SH-SY5Y (cell line): ENCODE data around the gene SNX17.

ENCODE experiments used
- GATA2 ChIP-seq: IDR thresholded peaks from 2 replicates; pipeline ENCODE4 v1.6.1; 2011; ENCODE audit warnings: mild to moderate bottlenecking, low read depth, low read length
- GATA3 ChIP-seq: IDR thresholded peaks from 2 replicates; pipeline ENCODE4 v1.6.1; 2011; ENCODE audit warnings: low read depth, mild to moderate bottlenecking, low read length, moderate library complexity

Gene SNX17, protein sequence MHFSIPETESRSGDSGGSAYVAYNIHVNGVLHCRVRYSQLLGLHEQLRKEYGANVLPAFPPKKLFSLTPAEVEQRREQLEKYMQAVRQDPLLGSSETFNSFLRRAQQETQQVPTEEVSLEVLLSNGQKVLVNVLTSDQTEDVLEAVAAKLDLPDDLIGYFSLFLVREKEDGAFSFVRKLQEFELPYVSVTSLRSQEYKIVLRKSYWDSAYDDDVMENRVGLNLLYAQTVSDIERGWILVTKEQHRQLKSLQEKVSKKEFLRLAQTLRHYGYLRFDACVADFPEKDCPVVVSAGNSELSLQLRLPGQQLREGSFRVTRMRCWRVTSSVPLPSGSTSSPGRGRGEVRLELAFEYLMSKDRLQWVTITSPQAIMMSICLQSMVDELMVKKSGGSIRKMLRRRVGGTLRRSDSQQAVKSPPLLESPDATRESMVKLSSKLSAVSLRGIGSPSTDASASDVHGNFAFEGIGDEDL

DNA sequence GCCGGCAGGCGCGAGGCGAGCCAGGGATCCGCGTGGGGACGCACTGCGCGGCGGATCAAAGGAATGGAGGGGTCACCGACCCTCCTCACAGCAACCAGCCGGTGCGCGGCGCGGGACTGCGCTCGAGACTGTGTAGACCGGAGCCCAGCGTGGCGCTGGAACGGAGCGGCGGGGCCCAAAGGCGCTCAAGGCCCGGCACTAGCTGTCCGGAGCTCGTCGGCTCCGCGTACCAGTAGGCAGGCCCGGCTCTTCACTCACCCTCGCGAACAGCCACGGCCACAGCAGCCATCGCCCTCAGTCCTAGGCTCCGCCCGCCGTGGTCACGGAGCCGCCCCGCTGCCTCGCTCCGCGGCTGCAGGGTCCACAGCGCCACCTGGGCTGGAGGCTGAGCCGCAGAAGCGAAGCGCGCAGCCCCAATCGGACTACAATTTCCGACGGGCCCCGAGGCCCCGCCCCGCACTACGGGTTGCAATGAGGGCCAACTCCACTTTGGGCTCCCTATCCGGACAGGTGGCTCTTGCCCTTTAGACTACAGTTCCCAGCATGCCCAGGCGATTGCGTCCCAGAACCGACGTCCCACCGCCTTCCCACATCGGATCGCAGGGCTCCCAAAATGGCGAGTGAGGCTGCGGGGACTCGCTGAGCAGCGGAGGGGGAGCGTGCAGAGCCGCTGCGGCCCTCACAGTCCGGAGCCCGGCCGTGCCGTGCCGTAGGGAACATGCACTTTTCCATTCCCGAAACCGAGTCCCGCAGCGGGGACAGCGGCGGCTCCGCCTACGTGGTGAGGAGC, at the start of gene SNX17, which contains the start of gene EIF2B4:
Gene SNX17, plus strand, starts transcription at position 591 of the 790 bp plus-strand sequence. Its CDS starts 128 bp downstream, at position 719.
Gene EIF2B4, minus strand, starts transcription at position 313 of the 790 bp plus-strand sequence. Its CDS starts 24 bp downstream, at position 289.
- TF ChIP-seq GATA2 (no peak; the same call in 1 of the 2 replicates), GATA3 (no peak)

DNA sequence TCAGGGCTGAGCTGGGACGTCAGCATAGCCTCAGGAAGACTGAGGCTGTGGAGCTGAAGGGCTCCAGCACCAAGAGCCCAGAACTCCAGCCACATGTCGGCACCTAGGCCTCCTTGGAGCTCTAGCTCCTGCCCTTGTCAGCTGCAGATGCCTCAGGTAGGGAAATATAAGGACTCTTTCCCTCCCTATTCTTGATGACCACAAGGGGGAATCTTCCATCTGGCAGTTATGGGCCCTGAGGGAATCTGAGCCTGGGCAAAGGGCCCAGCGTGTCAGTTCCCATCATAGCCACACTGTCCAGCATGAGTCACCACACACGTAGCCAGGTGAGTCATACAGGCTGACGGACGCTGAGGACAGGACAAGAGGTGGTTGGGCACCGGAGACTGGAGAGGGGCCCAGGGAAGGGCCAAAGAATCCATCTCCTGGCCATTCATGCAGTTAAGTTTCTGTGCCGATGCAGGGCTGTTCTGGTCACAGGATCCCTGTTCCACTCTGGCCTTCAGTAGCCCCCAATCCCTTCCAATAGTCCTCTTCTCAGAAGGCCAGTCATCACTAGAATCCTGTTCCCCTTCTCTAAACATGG, 49.4 kb upstream of the SNX17 start:
- TF ChIP-seq GATA2, result no peak
- no peak for TF ChIP-seq GATA3

DNA sequence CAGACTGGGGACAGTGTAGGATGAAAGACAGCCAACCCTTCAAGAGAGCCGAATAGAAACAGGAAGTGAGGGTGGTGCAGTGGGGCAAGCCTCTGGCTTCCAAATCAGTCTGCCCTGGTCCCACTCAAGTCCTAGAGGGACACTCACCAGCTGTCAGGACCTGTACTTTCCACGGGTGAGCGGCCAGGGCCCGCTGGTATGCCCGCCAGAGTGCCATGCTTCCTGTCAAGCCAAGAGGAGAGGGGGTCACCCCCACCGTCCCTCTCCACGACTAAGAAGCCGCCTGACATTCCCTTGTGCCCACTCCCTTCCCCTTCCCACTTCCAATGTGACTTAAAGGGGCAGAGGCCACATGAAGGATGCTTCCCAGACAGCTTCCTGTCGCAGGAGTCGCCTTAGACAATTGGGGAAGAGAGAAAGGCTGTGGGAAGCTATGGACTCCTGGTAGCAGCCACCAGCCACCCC, 48.1 kb upstream of the SNX17 start:
- TF ChIP-seq GATA2 (no peak), GATA3 (no peak)

DNA sequence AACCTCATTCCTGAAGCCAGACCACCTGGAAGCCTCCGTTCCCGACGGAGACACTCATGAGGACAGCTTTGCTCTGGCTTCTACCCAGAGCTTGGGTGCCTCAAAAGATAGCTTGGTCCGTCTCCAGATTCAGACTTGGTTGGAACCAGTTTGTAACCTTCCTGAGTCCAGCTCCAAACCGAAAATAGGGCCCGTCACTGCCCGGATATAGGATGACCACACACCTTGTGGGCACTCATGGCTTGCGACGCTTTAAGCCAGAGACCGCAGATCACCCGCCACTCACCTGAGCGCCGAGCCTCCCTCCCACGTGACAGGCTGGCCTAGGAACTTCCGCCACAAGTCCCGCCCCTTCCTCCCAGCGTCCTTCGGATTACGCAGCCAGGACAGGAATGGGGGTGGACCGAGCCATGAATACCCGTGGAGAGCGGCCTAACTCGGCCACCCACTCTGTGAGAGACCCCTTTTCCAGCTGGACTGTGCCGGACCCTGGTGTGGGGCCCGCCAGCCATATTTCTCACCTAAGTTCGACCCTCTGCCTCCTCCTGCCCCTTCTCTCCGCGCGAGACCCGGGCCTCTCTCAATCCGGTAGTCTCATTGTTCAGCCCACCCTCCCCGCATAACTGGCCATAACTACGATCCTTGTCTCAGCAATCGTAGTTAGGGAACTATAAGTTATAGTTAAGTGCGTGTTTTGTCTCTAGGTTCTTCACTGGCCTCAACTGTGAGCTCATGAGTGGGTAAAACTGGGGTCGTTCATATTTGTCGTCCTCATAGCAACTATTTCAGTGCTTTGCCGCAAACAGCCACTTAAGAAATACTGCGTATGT, 47.4 kb upstream of the SNX17 start, which contains the start of gene MPV17:
Gene MPV17, minus strand, starts transcription at position 332 of the 830 bp plus-strand sequence. CDS start 580 bp downstream, outside the sequence.
- TF ChIP-seq GATA2, result 0 out of 2 replicates have a peak, but pooled peaks have one; percentile 28
- no peak for TF ChIP-seq GATA3

DNA sequence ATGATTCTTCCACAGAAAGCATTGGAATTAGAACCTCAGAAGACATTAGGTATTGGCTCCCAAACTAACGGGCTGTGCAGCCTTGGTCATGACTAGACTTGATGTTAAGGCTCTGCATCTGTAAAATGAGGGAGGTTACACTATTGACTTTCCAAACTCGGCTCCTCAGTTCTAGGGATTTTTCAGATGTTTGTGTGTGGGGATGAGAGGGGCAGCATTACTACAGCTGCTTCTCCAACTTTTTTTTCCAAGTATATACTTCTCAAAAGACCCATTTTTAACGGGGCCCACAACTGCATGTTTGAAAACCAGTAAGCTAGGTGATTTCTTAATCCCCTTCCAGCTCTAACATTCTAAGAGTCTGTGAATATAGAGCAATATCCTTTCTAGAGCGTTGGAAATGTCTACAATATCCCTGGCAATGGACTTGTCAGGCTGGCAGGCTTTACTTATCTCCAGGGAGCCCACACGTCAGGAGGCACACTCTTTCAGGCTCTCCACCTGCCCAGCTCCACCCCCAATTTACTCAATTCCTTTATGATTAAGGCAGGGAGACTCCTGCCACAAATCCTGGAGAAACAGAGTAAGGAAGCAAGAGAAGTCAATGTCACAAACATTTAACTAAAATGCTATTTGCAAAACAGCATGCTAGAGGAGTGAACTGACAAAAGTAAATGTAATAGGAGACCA, 46.7 kb upstream of the SNX17 start:
- TF ChIP-seq GATA3 (no peak), GATA2 (no peak)

DNA sequence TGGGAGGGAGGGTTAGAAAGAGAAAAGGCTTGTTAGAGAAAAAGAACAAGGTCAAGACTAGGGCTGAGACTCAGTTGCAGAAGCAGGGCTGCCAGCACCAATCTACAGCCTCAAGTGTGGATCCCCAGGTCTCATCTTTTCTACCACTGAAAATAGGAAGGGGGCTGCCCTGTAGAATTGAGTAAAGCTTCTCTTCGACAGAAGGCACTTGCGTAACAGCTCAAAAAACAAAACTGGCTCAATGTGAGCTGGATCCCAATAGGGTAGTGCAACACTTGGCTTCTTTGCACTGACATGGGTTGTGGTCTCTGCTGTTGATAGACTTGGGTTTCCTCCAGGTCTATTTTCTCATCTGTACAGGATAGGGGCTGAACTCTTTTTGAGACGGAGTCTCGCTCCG, 45.7 kb upstream of the SNX17 start:
- TF ChIP-seq GATA3 (no peak), GATA2 (no peak)

DNA sequence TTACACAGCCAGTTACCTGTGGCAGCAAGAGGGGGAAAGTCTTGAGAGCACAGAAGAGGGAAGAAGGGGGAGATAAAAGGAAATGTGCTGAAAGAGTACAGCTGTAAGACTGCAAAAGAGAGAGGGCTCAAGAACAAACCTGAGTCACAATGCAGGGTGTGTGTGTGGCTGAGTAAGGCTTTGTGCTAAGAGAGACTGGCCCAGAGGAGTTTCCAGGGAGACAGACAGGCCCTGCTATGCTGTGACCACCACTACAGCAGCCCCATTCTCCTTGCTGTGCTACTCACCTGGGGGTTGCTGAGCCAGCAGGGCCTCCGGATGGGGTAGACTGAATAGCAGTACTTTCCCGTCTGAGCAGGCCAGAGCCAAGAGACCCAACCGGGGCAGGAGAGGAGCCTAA, 35.1 kb upstream of the SNX17 start:
- no peak for TF ChIP-seq GATA2
- no peak for TF ChIP-seq GATA3

DNA sequence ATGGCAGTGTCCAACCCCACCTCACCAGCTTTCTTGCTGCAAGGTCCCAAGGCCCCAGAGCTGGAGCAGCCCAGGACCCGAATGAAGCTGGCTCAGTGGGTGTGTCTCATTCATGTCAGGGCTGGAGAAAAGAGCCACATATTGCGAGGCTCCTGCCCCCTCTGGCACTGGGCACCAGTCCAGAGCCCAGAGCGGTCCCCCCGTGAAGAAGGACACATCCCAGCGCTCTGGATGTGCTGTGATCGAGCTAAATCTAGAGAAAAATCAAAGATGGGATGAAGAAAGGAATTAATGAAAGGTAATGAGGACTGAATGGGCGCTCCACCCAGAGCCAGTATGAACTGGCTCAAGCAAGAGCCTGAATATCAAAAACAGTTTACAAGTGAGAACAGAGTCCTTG, 34.2 kb upstream of the SNX17 start:
- TF ChIP-seq GATA3 (no peak), GATA2 (no peak)

DNA sequence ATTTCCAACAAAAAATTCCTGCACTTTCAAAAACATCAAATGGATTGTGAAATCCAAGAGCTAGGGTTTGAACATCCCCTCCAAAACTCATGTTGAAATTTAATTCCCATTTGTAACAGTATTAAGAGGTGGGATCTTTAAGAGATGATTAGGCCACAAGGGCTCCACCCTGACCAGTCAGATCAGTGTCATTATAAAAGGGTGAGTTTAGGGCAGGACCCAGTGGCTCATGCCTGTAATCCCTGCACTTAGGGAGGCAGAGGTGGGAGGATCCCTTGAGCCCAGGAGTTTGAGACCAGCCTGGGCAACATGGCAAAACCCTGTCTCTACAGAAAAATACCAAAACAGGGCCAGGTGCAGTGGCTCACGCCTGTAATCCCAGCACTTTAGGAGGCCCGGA, 22.8 kb upstream of the SNX17 start:
- no peak for TF ChIP-seq GATA2
- no peak for TF ChIP-seq GATA3

DNA sequence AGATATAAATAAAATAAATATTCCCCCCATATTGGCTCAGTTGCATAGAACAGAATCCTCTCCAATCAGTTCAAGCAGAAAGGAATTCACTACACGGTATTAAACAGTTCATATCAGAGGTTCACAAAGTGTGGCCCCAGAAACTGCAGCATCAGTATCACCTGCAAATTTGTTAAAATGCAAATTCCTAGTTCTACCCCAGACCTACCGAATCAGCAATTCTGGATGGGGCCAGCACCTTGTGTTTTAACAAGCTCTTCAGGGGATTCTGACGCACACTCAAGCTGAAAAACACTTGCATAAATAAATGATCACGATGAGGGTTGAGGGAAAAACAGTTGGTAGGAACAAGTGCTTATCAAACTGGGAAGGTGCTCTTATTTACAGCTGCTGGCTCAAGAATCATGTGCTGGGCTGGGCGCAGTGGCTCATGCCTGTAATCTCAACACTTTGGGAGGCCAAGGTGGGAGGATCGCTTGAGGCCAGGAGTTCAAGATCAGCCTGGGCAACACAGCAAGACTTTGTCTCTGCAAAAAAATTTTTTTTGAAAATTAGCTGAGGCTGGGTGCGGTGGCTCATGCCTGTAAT, 20.2 kb upstream of the SNX17 start:
- no peak for TF ChIP-seq GATA2
- TF ChIP-seq GATA3, result no peak

DNA sequence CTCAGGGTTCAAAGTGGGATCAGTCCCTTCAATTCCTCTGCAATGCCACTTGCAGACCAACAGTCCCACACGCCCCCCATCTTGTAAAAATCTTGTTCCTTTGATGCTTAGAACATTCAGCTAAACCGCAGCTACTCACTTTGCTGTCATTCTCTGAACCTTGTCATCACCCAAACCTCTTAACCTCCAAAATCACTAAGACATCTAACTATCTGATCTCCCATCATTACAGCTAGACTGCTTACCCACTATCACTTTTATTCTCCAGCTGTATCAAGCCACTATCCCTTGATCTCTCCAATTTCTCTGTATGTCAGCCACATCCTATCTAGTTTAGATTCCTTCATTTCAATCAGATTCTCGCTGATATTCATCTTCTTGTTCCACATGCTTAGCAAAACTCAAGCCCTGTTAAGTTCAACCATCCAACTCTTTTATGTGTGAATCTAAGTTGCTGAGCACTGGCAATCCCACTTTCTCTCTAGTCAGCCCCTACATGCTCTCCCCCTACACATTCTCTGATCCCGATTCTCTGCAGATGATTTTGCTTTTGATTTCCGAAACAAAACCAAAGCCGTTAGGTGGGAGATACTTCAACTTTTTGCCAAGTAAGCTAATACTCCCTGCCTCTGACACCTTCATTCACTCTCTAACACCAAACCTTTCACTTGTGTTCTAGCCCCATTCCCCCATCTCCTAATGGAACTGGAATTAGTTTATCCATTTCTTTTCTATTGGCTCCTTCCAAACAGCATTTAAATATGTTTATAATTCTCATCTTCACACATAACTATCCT, 18.4 kb upstream of the SNX17 start:
- TF ChIP-seq GATA2 (no peak), GATA3 (no peak)
